Stimulated activated CD8-positive, alpha-beta memory T cell treated with anti-CD3 and anti-CD28 coated beads, Interleukin-4, amount 100 ng/mL, for 24 hours (primary cell): ENCODE data around the gene NTSR2.

Experiments used
- DNase-seq: peaks from one replicate; pipeline ENCODE4 v3.0.0-alpha.2; 2020; ENCODE audit warnings: low read depth

NTSR2 gene

GRCh38 chr2:11699686-11700670, 30.0 kb upstream of the NTSR2 start:
- no peak for DNase-seq

DNA sequence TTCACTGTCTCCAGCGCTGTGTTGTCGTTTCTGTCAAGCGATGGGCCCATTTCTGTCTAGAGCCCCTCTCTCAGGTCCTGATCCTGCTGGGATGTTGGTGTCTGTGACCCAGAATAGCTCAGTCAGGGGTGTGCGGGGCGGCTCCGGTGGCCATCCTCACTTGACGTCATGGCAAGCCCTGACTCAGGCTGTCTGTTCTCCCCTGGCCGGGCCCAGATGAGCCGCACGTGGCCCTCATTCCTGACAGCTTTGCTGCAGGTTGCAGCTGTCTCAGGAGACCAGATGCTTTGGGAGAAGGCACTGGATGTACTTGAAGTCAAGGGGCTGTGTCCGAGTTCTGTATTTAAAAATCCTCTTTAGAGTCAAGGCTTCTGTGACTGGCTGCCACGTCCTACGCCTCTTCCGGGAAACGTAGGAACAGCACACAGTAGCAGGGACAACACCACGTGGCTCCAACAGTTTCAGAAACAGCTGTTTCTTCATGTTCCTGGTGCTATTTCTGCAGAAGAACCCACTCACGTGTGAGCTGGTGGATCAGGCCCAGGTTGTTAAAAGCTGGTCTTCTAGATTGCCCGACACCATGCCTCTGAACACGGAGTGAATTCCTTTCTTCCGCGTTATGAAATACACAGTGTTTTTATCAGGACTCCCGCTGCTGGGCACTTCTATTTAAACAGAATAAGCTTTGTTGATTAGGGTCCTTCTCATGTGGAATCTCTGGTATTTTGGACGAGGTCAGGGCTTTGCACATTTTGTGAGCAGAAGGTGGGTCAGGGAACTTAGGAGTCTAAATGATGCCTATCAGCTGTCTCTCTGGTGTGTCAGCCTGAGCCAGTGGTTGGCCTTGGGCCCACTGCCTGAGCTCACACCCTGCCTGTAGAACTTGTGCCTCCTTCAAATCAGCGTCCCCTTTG, 28.3 kb upstream of the NTSR2 start:
- no peak for DNase-seq

- DNase-seq: no peak
These were observed 27.3 kb upstream of the NTSR2 start for GRCh38 chr2:11697103-11697871.

GRCh38 chr2:11696736-11697102, 26.7 kb upstream of the NTSR2 start:
- no peak for DNase-seq

- DNase-seq: no peak
These were observed 25.6 kb upstream of the NTSR2 start for GRCh38 chr2:11695576-11695975.

- DNase-seq: peak; percentile 37
These were observed 23.0 kb upstream of the NTSR2 start for GRCh38 chr2:11692966-11693521.

DNA sequence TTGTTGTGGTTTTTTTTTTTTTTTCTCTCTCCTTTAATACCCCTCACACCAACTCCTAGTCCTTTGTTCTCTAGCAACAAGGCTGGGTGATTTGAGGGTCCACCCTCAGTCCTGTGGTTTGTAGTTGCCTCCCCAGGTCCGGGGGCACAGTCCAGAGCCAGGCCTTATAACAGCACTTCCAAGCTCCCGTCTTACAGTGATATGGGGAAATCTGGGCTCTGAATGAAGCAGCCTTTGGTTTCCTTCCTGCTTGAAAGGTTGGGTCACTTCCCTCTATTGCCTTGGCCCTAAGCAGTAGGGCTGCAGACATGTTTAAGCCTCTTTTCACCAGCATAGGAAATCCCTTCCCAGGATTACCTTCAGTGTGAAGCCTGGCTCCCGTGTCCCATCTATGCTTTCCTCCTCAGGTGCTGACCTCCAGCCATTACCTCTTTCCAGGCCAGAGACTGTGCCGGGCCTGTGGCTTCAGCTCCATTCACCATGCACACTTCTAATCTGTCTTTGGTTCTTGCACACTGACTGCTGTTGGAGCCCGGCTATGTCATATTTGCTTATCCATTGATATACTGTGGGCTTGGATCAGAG, 21.2 kb upstream of the NTSR2 start:
- no peak for DNase-seq

DNA sequence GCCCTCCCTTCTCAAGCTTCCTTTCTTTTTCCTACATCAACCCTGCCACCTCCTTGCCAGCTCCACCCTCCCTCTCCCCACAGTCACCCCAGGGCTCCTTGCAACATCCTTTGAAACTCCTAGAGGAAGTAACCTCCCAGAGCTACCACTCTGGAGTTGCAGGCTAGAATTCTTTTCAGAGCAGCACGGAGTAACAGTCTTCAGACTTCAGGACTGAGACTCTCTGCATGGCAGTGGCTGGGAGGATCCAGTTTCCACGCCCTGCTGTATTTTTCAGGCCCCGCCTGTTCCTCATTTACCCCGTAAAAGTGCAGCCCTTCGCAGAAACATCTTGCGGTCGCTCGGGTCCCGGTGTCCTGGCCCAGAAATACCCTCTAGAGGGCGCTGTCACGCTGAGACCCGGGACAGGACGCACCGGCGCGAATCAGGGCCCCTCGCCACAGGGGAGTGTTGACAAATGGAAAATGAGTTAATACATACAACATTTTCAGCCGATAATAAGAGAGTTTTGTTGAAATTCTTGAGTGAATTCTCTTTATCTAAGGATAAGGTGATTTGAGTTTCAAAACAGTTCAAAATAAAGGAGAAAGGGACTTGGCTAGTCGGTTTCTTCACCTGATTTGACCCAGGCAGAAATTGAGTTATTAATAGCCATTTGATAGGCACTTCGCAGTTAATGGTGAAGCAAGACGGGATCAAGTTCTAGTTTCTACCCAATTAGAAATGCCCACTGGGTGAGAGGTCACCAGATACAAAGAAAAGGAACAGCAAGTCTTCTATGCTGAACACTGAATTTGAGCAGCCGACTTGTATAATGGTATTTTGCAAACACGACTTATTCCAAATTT, 18.5 kb upstream of the NTSR2 start:
- DNase-seq: peak; percentile 76

DNA sequence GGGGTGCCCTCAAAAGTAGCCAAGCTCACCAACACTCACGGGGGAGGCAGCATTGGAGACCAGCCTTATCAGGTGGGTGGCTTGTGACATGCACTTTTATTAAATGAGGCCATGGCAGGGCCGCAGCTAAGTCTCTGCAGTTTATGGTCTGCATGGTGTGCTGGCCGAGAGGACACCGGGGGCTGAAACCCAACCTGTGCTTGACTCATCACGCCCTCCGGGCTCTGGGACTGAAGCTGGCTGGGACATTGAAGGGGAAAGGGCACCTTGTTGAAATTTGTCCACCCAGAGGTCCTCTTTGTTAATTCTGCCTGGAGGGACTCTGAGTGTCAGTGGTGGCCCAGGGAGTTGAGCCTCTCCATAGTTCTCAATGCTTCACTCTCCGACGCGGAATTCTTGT, 17.7 kb upstream of the NTSR2 start:
- DNase-seq: no peak

- no peak for DNase-seq
These were observed 16.0 kb upstream of the NTSR2 start for GRCh38 chr2:11685906-11686470.

GRCh38 chr2:11684894-11685460, 15.0 kb upstream of the NTSR2 start:
- DNase-seq: no peak

DNA sequence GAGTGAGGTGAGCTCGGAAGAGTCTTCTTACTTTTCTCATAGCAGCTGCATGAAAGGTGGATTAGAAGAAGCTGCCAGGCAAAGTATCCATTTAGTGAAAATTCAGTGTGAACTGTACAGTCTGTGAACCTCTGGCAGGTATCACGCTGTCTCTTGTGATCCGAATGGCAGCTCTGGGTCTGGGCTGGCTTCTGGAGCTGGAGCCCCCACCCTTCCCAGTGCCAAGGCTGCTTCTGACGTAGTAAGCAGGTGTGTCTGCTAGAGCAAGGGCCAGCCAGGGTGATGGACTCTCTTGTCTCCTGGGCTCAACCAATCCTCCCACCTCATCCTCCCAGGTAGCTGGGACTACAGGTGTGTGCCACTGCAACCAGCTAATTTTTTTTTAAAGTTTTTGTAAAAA, 14.0 kb upstream of the NTSR2 start:
- no peak for DNase-seq

DNA sequence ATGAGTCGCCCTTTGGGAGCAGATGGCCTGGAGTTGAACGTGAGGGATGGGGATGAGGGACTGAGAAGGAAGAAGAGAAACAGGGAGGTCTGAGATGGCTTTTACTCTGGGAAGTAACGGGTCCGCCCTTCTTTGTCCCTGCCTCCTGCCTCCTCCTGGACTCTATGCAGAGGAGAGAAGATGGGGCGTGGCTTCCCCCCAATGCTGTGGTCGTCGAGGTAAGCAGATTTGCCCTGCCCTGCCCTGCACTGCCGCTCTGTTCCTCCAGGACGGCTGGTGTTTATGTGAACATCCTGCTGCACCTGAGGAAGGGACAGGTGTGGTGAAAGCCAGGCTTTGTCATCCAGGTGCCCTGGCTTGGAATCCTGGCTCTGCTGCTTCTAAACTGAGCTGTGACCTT, 13.5 kb upstream of the NTSR2 start:
- DNase-seq: no peak

DNA sequence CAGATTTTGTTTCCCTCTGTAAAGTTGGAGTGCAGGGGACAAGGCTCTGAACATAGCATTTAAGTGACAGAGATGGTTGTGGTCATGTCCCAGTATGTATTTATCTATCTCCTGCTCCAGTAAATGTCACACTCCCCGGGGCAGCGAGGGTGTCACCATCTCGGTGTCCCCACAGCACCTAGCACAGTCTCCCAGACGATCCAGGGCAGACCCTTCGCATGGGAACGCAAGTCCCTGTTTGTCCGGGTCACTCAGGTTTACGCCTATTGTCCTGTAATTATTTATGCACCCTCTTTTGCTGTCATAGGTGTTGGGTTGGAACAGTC, 12.6 kb upstream of the NTSR2 start:
- no peak for DNase-seq

DNA sequence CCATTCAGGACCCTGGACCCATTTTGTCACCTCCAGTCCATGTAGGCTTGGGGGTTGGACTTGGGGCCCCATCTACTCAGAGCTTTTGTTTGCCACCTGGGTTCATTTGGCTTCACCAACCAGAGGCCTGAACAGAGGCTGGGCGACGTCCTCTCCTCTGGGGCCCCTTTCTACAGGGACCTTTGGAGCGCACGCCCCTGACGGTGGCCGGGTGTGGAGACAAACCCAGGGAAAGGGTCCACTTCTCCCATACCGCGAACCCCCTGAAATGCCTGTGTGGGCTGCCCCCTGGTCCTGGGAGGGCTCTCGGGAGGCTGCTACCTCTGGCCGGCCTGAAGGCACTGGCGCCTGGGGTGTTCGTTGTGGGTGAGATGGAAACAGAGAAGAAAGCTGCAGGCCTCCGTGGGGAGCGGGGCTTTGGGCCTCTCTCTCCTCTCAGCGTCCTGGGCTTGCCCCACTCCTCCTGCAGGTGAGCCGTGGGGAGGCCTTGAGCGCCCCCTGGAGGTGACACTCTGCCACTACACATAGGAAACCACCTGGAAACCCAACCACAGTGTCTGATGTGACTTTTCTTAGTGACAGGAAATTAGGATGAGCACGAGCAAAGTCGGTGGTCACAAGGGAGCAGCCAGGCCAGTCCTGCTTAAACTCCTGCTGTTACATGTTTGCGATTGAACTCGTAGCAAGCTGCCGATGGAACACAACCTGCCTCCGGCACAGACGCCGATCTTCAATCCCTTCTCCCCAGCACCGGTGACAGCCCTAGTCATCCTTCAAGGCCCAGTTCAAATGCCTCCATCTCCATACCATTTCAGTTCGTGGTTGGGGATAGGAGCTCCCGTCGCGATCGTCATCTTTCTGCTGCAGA, 12.0 kb upstream of the NTSR2 start:
- DNase-seq: peak; percentile 24

DNA sequence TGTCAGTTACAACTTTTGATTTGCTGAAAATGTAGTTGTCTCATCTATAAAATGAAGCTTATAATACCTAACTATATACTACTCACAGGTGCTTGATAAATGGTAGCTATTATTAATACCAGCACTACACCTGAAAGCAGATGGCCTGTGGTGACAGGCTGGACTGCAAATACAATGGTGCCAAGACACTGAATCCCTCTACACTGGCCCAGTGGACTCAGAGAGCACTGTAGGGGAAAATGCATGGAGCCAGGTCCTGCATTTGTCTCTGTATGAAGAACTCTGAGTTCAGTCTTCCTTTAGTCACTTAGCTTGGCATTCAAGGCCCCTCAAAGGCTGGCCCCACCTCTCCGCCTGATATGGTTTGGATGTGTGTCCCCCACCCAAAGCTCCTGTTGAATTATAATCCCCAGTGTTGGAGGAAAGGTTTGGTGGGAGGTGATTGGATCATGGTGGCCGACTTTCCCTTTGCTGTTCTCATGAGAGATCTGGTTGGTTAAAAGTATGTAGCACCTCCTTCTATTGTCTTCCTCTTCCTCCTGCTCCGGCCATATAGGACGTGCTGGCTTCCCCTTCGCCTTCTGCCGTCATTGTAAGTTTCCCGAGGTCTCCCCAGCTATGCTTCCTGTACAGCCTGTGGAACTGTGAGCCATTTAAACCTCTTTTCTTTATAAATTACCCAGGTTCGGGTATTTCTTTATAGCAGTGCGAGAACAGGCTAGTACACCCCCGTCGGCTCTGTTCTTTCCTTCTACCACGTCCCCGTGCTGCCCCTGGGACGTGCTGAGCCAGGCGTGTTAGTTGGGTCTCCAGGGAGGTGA, 11.1 kb upstream of the NTSR2 start:
- no peak for DNase-seq

GRCh38 chr2:11680182-11680900, 10.3 kb upstream of the NTSR2 start:
- no peak for DNase-seq
